ENCODE data around the gene CNOT11.
A peak's percentile ranks its signal among the peaks of the same experiment; 100 is the strongest.
"Not testable (repeated sequence)": the region's sequence is repeated elsewhere in the genome, so short reads cannot be mapped to it uniquely, and the experiment has no call there.

The CNOT11 gene

DNA sequence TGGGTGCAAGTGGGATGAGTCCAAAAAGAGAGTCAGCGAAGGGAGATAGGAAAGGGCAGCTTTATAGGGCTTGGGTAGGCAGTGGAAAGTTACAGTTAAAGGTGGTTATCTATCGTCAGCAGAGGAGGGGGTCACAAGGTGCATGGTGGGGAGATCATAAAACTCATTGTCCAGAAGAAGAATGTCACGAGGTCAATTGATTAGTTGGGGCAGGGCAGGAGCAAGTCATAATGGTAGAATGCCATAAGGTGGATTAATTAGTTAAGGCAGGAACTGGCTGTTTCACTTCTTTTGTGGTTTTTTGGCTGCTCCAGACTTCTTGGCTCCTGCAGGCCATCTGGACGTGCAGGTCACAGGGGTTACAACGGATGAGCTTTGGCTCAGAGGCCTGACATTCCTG lies 3.9 kb upstream of the CNOT11 start:
- DNase-seq, result not testable (repeated sequence)

- no peak for DNase-seq
Observed at GRCh38 chr2:101249826-101250225, 2.9 kb upstream of the CNOT11 start.

DNA sequence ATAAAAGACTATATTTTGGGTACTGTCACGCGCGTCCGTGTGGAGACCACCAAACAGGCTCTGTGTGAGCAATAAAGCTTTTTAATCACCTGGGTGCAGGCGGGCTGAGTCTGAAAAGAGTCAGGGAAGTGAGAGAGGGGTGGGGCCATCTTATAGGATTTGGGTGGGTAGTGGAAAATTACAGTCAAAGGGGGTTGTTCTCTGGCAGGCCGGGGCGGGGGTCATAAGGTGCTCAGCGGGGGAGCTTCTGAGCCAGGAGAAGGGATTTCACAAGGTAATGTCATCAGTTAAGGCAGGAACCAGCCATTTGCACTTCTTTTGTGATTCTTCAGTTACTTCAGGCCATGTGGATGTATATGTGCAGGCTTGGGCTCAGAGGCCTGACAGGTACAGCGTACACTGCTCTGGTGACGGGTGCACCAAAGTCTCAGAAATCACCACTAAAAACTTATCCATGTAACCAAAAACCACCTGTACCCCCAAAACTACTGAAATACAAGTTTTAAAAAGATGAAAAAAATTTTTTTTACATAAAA lies 1.4 kb upstream of the CNOT11 start:
- not testable (repeated sequence) for DNase-seq

DNA sequence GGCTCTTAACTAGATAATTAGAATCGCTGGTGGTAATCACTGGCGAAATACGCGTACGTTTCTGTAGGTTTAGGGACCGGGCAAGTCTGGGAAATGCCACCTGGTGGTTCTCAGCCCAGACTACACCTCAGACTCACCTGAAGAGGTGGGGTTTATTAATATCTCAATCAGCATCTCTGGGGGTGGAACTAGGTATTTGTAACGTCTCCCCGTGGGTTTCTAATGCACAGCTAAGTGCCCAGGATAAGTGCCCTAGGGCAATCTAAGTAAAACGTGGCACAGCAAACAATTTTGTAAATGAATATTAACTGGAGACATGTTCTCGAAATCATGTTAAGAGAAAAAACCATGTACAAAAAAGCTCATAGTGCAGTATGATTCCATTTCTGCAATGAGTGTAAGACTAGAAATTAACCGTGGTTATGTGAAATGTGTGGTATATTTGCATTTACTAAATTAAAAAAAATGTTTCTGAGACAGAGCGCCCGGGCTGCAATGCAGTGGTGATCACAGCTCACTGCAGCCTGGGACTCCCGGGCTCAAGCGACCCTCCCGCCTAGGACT lies 760 bp upstream of the CNOT11 start:
- no peak for DNase-seq

- peak; percentile 63 for DNase-seq
Observed at GRCh38 chr2:101253013-101253702, 472 bp downstream of the CNOT11 start.

DNA sequence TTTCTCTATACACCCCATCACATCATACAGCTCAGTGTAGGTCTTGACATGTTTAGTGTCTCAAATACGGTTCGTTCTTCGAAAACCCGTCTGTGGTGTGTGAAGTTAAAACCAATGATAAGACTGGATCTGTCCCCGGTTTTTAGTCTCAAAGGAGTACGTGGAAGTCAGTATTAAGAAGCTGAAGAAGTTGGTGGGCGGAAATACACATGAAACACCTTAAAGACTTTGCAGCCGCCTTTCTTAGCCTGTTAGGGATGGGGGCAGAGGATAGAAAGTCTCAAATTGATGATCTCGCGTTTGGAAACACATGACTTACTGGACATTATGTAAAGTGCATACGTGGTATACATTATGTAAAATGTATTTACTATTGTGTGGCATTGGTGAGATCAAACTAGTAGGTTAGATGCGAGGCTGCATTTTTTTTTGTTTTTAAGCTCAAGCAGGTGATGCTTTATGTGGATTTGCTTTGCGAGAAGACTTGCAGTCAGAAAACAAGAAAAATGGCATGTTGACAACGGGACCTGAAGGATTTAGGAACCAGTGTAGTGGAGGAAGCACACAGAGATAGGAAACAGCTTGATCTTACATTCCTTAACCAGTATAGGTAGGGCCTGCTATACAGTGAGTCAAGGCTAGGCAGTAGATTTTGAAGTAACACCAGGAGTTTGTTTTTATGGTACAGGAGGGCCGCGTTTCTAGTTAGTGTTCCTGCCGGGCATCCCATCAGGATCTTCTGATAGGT lies 1.2 kb downstream of the CNOT11 start:
- DNase-seq, result peak; percentile 46

- DNase-seq, result no peak
Observed at GRCh38 chr2:101255501-101255900, 2.8 kb downstream of the CNOT11 start.

DNA sequence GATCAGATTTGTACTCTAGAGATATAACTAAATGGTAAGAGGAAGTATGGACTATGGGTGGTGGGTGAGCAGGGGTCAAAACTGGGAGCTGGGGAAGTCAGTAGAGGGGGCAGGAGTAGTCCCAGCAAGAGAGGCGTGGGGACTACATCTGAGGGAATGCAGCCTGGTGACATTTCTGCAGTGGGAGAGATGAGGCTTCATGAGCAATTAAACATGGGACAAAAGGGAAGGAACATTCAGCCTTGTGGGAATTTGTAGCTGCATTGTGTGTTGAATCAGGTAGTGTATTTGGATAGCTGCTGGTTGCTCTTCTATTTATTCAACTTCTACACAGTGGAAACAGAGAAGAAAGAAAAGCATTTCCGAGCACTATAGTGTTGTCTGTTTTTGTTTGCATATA lies 3.6 kb downstream of the CNOT11 start:
- peak; percentile 16 for DNase-seq

- DNase-seq, result no peak
Observed at GRCh38 chr2:101258804-101259203, 6.1 kb downstream of the CNOT11 start.

DNA sequence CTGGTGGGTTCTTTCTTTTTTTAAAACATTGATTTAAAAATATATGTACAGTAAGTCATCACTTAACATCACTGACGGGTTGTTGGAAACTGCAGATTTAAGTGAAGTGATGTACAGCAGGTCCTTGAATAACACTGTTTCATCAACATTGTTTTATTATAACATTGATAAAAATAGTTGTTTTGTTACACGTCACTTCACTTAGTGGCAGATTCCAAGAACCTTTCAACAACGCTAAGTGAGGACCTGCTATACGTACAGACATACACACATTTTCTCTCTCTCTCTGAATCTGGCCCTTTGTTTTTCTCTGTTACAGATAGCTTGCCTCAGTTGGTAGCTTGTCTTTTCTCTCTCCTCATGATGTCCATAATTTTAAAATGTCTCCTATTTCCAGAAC lies 9.5 kb downstream of the CNOT11 start:
- no peak for DNase-seq

GRCh38 chr2:101263377-101263800 lies 10.7 kb downstream of the CNOT11 start:
- no peak for DNase-seq

DNA sequence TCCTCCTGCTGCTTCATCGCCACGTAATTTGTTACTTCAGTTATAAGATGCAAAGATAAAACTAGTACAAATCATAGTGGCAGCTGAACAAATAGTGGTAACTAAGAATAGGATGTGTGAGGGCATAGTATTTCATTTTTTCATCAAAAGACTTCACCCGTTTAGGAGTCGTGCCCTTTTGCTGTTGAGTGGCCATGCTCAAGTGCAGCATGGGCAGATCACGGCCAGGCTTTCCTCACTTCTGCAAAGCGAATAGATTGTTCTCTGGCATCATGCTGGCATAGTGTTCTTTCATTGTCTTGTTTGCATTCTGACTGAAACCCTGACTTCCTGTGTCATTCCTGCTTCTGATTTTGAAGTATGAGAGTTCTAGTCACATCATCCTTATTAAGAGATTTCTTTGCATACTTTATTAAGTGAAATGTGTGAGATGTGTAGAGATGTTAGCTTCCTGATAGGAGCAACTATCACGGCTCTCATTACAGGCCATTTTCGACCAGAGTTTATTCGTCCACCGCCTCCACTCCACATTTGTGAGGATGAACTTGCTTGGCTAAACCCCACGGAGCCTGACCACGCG lies 11.8 kb downstream of the CNOT11 start:
- DNase-seq, result no peak

DNA sequence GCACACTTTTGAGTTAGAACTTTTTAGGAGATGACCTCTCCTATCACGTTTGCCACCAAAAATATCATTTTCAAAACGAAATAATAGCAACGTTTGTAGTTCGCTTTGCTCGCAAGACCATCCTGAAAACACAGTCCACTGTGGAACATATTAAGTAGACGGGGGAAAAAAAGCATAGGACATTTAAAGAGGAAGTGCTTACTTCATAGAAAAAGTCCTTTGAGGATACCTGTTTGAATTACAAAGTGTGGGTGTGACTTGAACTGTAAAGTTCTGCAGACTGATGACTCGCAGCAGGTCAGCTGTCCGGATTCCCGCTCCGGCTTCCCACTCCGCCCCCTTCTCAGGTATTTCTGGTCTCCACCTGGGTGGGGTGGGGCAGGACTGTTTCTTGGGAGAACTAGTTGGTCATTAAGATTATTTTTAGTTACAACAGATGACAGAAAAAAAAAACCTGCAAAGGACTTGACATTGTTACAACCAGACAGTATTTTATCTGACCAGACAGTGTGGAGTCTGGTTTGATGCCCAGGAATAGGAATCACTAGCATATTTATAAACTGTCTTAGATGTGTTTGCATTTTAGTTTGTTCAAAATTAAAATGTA lies 13.3 kb downstream of the CNOT11 start:
- DNase-seq, result no peak

DNA sequence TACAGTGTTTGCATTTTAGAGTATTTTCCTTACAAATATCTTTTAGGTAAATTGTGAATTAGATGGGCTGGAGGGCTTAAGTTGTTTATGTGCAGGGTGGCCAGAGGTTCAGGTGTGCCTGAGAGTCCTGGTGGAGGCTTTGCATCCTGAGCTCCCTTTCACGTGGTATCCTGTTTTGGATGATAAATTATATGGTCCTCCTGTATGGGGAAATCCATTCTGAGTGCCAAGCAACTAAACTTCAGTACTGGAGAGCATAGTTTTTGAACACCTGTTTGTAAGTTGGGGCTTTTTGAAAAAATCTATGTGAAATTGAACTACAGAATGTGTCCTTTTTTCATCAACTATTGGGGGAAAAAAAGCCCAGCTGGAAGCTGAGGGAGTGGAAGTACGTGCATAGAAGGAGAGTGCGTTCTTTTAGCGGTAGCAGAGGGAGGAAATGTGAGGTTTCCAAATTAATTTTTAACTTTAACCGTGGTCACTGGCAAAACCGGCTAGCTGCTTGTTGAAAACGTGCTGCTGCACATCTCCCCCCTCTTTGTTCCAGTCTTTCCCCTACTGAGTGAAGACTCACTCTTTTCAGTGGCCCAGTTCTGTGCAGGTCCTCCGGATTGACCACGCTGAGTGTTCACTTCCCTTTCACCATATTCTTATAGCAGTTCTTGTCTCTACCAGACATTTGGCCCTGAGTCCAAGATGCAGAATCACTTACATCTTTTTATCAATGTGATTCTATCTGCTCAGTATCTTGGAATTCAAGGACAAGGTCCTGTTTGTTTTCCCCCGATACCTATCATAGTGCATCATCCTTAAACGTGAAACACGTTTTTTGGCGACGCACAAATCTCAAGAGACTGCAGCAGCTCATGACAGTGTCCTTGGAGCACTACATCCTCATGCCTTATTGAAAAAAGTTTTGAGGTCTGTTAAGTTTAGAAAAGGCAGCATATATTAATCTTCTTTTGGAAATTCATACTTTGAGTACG lies 15.3 kb downstream of the CNOT11 start:
- no peak for DNase-seq

GRCh38 chr2:101270700-101271259 lies 18.1 kb downstream of the CNOT11 start:
- no peak for DNase-seq

DNA sequence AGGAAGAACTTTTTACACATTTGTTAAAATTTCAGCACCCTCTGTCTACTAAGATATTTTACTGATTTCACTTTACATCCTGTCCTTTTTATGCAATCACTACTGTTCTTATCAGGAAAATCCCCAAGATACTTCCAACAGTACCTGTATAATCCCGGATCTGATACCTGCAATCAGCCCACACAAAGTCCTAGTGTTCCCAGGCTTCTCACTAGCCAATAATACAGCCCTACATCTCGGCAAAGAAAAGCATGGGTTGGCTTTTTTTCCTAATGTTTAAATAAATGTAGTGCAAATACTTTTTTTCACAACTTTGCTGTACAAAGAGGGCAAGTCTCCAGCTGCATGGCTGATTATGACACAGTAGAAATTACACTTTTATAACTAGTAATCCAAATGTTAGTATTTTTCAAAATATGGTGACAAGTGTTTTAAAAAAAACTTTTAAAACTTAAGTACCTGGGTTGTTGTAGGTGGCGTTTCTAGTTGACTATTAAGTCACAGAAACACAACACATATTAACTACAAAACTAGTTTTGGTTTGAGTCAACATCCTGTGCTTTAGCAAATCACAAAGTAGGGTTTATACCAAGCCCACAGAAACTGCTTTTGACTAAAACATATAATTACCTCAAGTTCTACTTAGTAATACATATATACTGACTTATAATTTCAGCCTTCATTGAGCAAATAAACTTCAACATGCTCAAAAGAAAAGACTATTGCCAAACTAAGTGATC lies 19.5 kb downstream of the CNOT11 start:
- no peak for DNase-seq

- no peak for DNase-seq
Observed at GRCh38 chr2:101273056-101273455, 20.4 kb downstream of the CNOT11 start.

DNA sequence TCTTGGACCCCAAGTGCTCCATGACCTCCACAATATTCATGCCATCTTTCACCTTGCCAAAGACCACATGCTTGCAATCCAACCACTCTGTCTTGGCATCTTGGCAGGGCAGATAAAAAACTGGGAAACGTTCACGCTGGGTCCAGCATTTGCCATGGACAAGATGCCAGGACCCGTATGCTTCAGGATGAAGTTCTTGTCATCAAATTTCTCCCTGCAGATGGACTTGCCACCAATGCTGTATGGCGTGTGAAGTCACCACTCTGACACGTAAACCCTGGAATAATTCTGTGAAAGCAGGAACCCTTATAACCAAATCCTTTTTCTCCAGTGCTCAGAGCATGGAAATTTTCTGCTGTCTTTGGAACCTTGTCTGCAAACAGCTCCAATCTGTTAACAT lies 21.5 kb downstream of the CNOT11 start:
- DNase-seq, result no peak

DNA sequence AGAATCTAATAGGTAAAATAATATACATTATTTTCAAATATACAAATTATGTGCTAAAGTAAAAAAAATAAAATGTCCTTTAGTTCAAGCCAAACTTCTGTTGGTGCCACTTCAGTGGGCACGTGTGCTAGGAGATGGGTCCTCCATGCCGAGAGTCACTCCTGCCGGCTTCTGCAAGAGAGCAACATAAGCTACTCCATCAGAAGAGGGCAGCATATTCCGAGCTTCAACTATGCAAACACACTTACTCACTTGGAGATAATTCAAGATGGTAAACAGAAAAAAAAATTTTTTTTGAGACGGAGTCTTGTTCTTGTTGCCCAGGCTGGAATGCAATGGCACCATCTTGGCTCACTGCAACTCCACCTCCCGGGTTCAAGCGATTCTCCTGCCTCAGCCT lies 24.4 kb downstream of the CNOT11 start:
- no peak for DNase-seq

GRCh38 chr2:101278925-101279324 lies 26.2 kb downstream of the CNOT11 start:
- DNase-seq, result no peak

- DNase-seq, result no peak
Observed at GRCh38 chr2:101281482-101281881, 28.8 kb downstream of the CNOT11 start.
